BLaER1 treated with 17β-estradiol and CSF1 and Interleukin-3, amounts not matched to agents 10 nM and 100 nM (cell line): Measurements from ENCODE around the gene LRP2BP.

Source experiments
- H3K27ac ChIP-seq, 11 experiments: shearing (Covaris generic); formaldehyde crosslinking; 2 replicates each; pipeline ENCODE4 v1.8.1; 2022
- H3K27me3 ChIP-seq, 11 experiments: shearing (Covaris generic); formaldehyde crosslinking; 2 replicates each; pipeline ENCODE4 v1.8.1; 2022
- H3K36me3 ChIP-seq, 11 experiments: shearing (Covaris generic); formaldehyde crosslinking; 2 replicates each; pipeline ENCODE4 v1.8.1; 2022
- H3K4me1 ChIP-seq, 10 experiments: shearing (Covaris generic); formaldehyde crosslinking; 2 replicates each; pipeline ENCODE4 v1.8.1; 2022
- H3K4me2 ChIP-seq, 11 experiments: shearing (Covaris generic); formaldehyde crosslinking; 2 replicates each; pipeline ENCODE4 v1.8.1; 2022
- H3K4me3 ChIP-seq, 10 experiments: shearing (Covaris generic); formaldehyde crosslinking; 2 replicates each; pipeline ENCODE4 v1.8.1; 2022
- H3K9ac ChIP-seq, 11 experiments: shearing (Covaris generic); formaldehyde crosslinking; 2 replicates each; pipeline ENCODE4 v1.8.1; 2022
- H3K9me3 ChIP-seq, 11 experiments: shearing (Covaris generic); formaldehyde crosslinking; replicated peaks in 1 of 11; 2 replicates each; pipeline ENCODE4 v1.8.1; 2022
- H4K20me1 ChIP-seq, 11 experiments: shearing (Covaris generic); formaldehyde crosslinking; 2 replicates each; pipeline ENCODE4 v1.8.1; 2022
- Cebpa-rat ChIP-seq, 11 experiments: shearing (Covaris generic); IDR thresholded peaks; 2 replicates each; pipeline ENCODE4 v1.8.1; 2022

LRP2BP gene

GRCh38 chr4:185344743-185345538, 50.8 kb downstream of the LRP2BP start:
- Histone ChIP-seq H3K36me3 (peaks cover 72 to 99% (median 93%) of the 10 kb centered on the region in 11 experiments), H3K4me3 (no peak overlapping the region), H3K9me3 (0 out of 22 replicates have a peak, but pooled peaks cover 0 to 6% (median 0%) of the 10 kb centered on the region in 11 experiments), H3K4me1 (peaks cover 16 to 24% (median 20%) of the 10 kb centered on the region in 10 experiments), H4K20me1 (peaks cover 0 to 7% (median 0%) of the 10 kb centered on the region in 11 experiments; a peak in 4 of 22 replicates), H3K27me3 (no peaks in the 10 kb centered on the region), H3K4me2 (peak overlapping the region; percentile 17 to 62 (median 35); a peak in 21 of 22 replicates), H3K27ac (peak overlapping the region in 2 of 11 experiments; percentile 4 to 5; a peak in 2 of 22 replicates), H3K9ac (0 out of 22 replicates have a peak overlapping the region, but pooled peaks of 1 of the 11 experiments have one; percentile 30)
- TF ChIP-seq Cebpa-rat (IDR thresholded peaks at IDR 0.05), result no peak

GRCh38 chr4:185343726-185344581, 51.8 kb downstream of the LRP2BP start:
- peak overlapping the region in 1 of 11 experiments; percentile 30; a peak in 1 of 22 replicates for H3K9ac ChIP-seq
- peak overlapping the region in 6 of 11 experiments; percentile 17 to 62 (median 30); a peak in 5 of 22 replicates for H3K4me2 ChIP-seq
- H3K27me3 ChIP-seq, result no peaks in the 10 kb centered on the region
- H3K9me3 ChIP-seq, result peaks cover 0 to 6% (median 3%) of the 10 kb centered on the region in 11 experiments; a peak in 12 of 22 replicates
- H3K36me3 ChIP-seq, result peaks cover 74 to 99% (median 93%) of the 10 kb centered on the region in 11 experiments
- peaks cover 19 to 30% (median 21%) of the 10 kb centered on the region in 10 experiments for H3K4me1 ChIP-seq
- peaks cover 0 to 7% (median 0%) of the 10 kb centered on the region in 11 experiments; a peak in 3 of 22 replicates for H4K20me1 ChIP-seq
- H3K27ac ChIP-seq, result 0 out of 22 replicates have a peak overlapping the region, but pooled peaks of 1 of the 11 experiments have one; percentile 7
- no peak overlapping the region for H3K4me3 ChIP-seq
- no peak for TF ChIP-seq Cebpa-rat (IDR thresholded peaks at IDR 0.05)

- Histone ChIP-seq H3K9me3 (peaks cover 13 to 20% (median 16%) of the 10 kb centered on the region in 11 experiments), H3K4me1 (peaks cover 19 to 30% (median 21%) of the 10 kb centered on the region in 10 experiments), H3K27me3 (no peaks in the 10 kb centered on the region), H3K36me3 (peaks cover 63 to 99% (median 93%) of the 10 kb centered on the region in 11 experiments), H4K20me1 (peaks cover 0 to 7% (median 0%) of the 10 kb centered on the region in 11 experiments; a peak in 3 of 22 replicates), H3K27ac (no peak overlapping the region), H3K4me3 (no peak overlapping the region), H3K9ac (no peak overlapping the region), H3K4me2 (no peak overlapping the region)
- TF ChIP-seq Cebpa-rat (IDR thresholded peaks at IDR 0.05), result no peak
These were observed 53.9 kb downstream of the LRP2BP start for GRCh38 chr4:185341841-185342240.

GRCh38 chr4:185341377-185341776, 54.3 kb downstream of the LRP2BP start:
- Histone ChIP-seq H3K27ac (no peak overlapping the region), H3K9ac (no peak overlapping the region), H3K4me1 (peaks cover 19 to 30% (median 21%) of the 10 kb centered on the region in 10 experiments), H3K27me3 (no peaks in the 10 kb centered on the region), H3K36me3 (peaks cover 58 to 99% (median 93%) of the 10 kb centered on the region in 11 experiments), H3K4me2 (no peak overlapping the region), H4K20me1 (peaks cover 0 to 7% (median 0%) of the 10 kb centered on the region in 11 experiments; a peak in 3 of 22 replicates), H3K4me3 (no peak overlapping the region), H3K9me3 (peaks cover 13 to 20% (median 16%) of the 10 kb centered on the region in 11 experiments)
- TF ChIP-seq Cebpa-rat (IDR thresholded peaks at IDR 0.05), result no peak

- Histone ChIP-seq H3K4me3 (no peak overlapping the region), H3K4me1 (peaks cover 9 to 24% (median 15%) of the 10 kb centered on the region in 10 experiments), H3K9me3 (peaks cover 13 to 20% (median 16%) of the 10 kb centered on the region in 11 experiments), H3K27me3 (no peaks in the 10 kb centered on the region), H3K36me3 (peaks cover 59 to 100% (median 94%) of the 10 kb centered on the region in 11 experiments), H3K9ac (no peak overlapping the region), H3K4me2 (peak overlapping the region in 3 of 11 experiments; percentile 0 to 24 (median 9); a peak in 4 of 22 replicates), H4K20me1 (peaks cover 0 to 7% (median 0%) of the 10 kb centered on the region in 11 experiments; a peak in 3 of 22 replicates), H3K27ac (no peak overlapping the region)
- TF ChIP-seq Cebpa-rat (IDR thresholded peaks at IDR 0.05), result no peak
These were observed 55.8 kb downstream of the LRP2BP start for GRCh38 chr4:185339941-185340340.

- Histone ChIP-seq H3K9me3 (peaks cover 13 to 20% (median 16%) of the 10 kb centered on the region in 11 experiments), H3K4me3 (no peak overlapping the region), H3K27ac (no peak overlapping the region), H3K36me3 (peaks cover 60 to 100% (median 93%) of the 10 kb centered on the region in 11 experiments), H3K4me1 (peaks cover 0 to 14% (median 2%) of the 10 kb centered on the region in 10 experiments; a peak in 8 of 20 replicates), H4K20me1 (peaks cover 0 to 6% (median 0%) of the 10 kb centered on the region in 11 experiments; a peak in 4 of 22 replicates), H3K4me2 (no peak overlapping the region), H3K9ac (no peak overlapping the region), H3K27me3 (no peaks in the 10 kb centered on the region)
- TF ChIP-seq Cebpa-rat (IDR thresholded peaks at IDR 0.05), result no peak
These were observed 60.1 kb downstream of the LRP2BP start for GRCh38 chr4:185335579-185335978.

GRCh38 chr4:185334326-185334725, 61.4 kb downstream of the LRP2BP start:
- Histone ChIP-seq H3K9me3 (peaks cover 13 to 26% (median 21%) of the 10 kb centered on the region in 11 experiments), H3K4me1 (peaks cover 0 to 1% (median 0%) of the 10 kb centered on the region in 10 experiments; a peak in 3 of 20 replicates), H3K36me3 (peaks cover 54 to 100% (median 92%) of the 10 kb centered on the region in 11 experiments), H3K9ac (no peak overlapping the region), H3K27ac (no peak overlapping the region), H4K20me1 (peaks cover 0 to 6% (median 0%) of the 10 kb centered on the region in 11 experiments; a peak in 2 of 22 replicates), H3K4me2 (no peak overlapping the region), H3K27me3 (no peaks in the 10 kb centered on the region), H3K4me3 (no peak overlapping the region)
- TF ChIP-seq Cebpa-rat (IDR thresholded peaks at IDR 0.05), result no peak
